Measurements from ENCODE around the gene MALRD1.

DNA sequence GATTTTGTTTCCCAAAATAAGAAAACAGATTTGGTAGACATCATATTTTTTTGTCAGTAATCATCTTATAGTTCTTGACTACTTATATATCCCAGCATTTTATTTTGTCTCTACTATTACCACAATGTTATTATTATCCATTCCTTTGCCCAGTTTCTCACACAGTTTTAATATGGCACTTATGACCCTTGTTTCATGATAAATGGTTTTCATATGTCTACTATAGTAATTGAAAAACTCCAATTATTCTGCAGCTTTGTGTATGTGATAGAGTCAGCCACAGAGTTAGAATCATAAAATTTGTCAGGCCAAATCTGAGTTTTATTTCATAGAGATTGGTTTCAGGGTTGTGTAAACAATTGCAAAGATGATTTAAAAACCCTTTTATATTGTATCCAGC, 203.9 kb downstream of the MALRD1 start:
- TF ChIP-seq, protein P1, sequence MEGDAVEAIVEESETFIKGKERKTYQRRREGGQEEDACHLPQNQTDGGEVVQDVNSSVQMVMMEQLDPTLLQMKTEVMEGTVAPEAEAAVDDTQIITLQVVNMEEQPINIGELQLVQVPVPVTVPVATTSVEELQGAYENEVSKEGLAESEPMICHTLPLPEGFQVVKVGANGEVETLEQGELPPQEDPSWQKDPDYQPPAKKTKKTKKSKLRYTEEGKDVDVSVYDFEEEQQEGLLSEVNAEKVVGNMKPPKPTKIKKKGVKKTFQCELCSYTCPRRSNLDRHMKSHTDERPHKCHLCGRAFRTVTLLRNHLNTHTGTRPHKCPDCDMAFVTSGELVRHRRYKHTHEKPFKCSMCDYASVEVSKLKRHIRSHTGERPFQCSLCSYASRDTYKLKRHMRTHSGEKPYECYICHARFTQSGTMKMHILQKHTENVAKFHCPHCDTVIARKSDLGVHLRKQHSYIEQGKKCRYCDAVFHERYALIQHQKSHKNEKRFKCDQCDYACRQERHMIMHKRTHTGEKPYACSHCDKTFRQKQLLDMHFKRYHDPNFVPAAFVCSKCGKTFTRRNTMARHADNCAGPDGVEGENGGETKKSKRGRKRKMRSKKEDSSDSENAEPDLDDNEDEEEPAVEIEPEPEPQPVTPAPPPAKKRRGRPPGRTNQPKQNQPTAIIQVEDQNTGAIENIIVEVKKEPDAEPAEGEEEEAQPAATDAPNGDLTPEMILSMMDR (IDR thresholded peaks at IDR 0.05; ENCODE audit: low read length), result no peak
- no peak for TF ChIP-seq EZH2 (IDR thresholded peaks at IDR 0.05; ENCODE audit: borderline replicate concordance, low read length)

Measured in OCI-LY1 (cell line).